GM12874 (cell line): ENCODE results near the gene ZNF549.

Experiments
- TF ChIP-seq, protein P1 (sequence below): IDR thresholded peaks from 2 replicates; pipeline ENCODE4 v1.5.1; 2011; ENCODE audit warnings: low read depth, mild to moderate bottlenecking, control low read depth, low read length, moderate library complexity; ENCODE audit not compliant: insufficient read depth

Gene ZNF549

DNA sequence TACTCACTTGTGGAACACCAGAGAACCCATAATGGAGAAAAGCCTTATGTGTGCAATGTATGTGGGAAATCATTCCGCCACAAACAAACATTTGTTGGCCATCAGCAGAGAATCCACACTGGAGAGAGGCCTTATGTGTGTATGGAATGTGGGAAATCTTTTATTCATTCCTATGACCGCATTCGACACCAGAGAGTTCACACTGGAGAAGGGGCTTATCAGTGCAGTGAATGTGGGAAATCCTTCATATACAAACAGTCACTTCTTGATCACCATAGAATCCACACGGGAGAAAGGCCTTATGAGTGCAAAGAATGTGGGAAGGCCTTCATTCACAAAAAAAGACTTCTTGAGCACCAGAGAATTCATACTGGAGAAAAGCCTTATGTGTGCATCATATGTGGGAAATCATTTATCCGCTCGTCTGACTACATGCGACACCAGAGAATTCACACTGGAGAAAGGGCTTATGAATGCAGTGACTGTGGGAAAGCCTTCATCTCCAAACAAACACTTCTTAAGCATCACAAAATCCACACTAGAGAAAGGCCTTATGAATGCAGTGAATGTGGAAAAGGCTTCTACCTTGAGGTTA is 10.9 kb downstream of the ZNF549 start:
- TF ChIP-seq, protein P1, sequence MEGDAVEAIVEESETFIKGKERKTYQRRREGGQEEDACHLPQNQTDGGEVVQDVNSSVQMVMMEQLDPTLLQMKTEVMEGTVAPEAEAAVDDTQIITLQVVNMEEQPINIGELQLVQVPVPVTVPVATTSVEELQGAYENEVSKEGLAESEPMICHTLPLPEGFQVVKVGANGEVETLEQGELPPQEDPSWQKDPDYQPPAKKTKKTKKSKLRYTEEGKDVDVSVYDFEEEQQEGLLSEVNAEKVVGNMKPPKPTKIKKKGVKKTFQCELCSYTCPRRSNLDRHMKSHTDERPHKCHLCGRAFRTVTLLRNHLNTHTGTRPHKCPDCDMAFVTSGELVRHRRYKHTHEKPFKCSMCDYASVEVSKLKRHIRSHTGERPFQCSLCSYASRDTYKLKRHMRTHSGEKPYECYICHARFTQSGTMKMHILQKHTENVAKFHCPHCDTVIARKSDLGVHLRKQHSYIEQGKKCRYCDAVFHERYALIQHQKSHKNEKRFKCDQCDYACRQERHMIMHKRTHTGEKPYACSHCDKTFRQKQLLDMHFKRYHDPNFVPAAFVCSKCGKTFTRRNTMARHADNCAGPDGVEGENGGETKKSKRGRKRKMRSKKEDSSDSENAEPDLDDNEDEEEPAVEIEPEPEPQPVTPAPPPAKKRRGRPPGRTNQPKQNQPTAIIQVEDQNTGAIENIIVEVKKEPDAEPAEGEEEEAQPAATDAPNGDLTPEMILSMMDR: no peak

- TF ChIP-seq, protein P1: no peak
These were observed 19.4 kb downstream of the ZNF549 start for GRCh38 chr19:57546513-57546912.

DNA sequence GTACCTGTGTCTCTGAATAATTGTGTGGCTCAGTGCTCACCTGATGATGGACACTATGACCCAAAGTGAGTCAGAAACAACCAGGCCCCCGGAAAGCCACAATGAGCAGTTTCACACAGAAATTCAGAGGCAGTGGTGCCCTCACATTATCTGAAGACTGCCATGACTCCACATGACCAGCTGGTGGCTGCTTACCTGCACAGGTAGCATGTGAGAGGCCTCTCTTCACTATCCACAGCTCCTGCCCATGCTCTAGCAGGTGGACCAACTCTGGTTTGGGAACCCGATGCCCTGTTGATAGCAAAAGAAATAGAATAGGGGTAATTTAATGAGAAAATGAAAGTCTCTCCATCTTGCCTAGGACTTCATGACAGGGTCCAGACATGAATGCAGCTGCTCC is 25.3 kb downstream of the ZNF549 start:
- TF ChIP-seq, protein P1: no peak

DNA sequence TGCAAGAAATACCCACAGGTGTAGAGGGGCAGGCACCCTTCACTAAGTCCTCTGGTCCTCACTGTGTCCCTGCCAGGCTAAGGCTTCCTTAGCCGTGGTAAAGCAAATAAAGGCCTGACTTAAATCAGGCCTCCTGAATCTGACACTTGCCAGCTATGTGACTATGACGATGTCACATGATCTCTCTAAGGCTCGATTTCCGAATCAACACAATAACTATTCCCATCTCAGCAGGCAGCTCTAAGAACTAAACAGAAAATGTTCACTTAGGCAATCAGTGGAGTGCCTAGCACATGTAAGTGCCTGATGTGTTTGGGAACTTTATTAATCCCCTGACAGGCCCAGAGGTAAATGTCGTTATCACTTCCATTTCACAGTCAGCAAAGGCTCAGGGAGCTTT is 30.5 kb downstream of the ZNF549 start:
- TF ChIP-seq, protein P1: no peak

DNA sequence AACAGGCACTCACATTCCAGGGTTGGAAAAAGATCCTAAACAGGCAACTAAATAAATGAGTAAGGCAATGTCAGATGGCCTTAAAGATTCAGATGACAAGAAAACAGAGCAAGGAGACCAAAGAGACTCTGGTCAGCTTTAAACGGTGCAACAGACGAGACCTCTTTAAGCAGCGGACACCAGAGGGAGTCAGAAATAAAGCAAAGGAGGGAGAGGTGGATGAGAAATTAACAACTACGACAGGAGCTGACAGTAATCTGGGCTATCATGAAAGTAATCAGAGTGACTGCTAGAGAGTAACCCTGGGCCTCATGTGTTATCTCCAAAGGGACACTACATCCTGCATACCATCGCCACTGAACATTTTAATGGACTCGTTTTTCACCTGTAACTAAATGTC is 31.4 kb downstream of the ZNF549 start:
- TF ChIP-seq, protein P1: no peak

GRCh38 chr19:57559008-57559403 is 31.9 kb downstream of the ZNF549 start:
- TF ChIP-seq, protein P1: no peak

- TF ChIP-seq, protein P1: no peak
These were observed 32.4 kb downstream of the ZNF549 start, which contains the start of gene ZNF550 for GRCh38 chr19:57559404-57560025. Gene ZNF550 (minus strand): TSS chr19:57559863. CDS start chr19:57559682, 181 bp downstream.
